GM21619 (cell line): Measurements from ENCODE around the gene CHMP3.

Experiments used
- ATAC-seq: cut with Tn5 transposase; IDR thresholded peaks from one replicate; pipeline ENCODE4 v1.9.1; 2021; ENCODE audit not compliant: unreplicated experiment

Gene CHMP3

DNA sequence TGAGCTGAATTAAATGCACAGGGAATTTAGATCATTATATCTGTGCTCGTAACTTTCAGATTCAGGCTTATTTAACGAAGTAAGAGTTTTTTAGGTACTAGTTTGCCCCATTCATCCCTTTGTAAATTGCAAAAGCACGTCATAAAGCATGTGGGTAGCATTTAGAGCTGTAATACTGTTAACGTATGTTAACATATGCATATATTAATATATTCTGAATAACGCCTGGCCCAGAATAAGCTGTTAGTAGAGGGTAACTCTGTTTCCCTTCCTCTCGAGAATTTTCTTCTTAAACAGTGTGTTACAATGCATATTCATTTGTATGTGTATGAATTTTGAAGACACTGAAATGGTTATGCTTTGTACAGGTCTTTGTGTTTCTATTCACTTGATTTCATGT, 91.6 kb downstream of the CHMP3 start:
- ATAC-seq = no peak

DNA sequence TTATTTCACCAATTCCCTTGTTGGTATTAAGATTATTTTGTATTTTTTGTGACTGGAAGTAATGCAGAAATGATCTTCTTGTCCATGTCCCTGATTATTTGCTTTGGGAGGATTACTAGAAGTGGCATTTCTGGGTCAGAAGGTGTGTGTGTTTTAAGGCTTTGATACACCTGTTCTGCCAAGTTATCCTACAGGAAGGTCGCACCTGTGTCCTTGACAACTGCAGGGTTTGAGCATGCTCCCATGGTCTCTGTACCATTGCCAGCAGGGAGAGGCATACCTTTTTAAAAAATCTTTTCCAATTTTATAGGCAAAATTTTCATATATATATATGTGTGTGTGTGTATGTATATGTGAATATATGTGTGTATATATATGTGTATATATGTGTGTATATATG, 92.4 kb downstream of the CHMP3 start:
- ATAC-seq = no peak

DNA sequence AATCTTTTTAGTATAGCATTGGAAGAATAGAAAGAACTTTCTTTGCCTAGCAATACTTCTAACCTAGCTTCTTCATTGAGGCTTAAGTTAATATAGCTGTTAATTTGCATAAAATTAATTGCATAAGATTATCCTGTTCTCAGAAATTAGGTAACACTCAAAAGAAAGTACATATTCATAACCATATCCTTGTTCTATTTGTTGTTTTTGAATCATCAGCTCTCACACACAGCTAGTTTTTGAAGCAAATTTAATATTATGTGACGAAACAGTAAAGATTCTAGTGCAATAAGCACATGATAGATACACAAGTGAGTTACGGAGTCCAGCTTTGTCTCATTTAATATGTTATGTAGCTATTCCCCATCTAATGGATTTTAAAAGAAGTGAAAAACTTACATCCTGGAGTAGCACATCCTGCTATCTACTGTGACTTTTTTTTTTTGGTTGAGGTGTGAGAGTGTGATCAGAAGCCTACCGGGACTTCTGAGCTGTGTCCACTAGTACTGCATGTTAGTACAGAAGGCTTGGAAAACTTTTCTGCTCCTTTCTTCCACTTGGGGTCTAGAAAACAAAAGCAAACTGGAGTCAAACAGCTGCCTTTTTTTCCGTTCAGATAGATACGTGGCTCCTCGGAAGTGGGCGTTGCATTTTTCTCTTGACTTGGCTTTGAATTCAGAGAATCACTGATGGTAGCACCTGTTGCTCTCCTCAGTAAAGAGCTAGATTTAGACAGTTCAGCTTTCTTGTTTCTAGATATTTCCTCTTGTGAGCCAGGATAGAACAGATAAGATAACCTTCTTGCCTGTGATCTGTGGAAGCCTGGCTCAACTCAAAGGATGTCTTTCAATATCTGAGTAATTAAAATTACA, 94.8 kb downstream of the CHMP3 start:
- ATAC-seq = no peak

DNA sequence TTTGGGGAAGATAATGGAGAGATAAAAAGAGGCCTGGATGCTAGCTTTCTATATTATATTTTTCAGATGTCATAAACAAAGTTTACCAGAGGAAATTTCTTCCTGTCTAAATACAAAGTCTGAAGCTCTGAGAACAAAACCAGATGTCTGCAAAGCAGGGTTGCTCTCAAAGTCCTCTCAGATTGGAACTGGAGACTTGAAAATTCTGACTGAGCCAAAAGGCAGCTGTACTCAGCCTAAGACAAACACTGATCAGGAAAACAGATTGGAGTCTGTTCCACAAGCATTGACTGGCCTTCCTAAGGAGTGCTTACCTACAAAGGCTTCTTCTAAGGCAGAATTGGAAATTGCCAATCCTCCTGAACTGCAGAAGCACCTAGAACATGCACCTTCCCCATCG, 96.9 kb downstream of the CHMP3 start:
- no peak for ATAC-seq

DNA sequence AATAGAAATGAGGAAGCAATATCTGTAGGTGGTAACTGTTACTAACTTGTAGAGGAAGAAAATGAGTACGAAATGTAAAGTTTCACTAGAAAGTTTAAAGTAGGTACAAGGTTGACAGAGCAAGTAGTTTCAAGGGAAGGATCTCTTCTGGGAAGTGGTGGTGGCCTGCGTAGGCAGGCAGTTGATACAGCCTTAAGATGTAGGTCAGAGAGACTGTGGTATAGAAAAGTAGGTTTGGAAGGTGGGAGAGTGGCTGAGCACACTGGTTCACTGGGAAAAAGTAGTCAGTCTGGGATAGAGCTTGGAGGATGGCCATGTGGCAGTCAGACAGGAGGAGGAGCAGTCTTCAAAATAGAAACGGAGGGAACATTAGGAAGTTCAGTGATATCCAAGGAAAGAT, 98.6 kb downstream of the CHMP3 start:
- ATAC-seq = no peak

DNA sequence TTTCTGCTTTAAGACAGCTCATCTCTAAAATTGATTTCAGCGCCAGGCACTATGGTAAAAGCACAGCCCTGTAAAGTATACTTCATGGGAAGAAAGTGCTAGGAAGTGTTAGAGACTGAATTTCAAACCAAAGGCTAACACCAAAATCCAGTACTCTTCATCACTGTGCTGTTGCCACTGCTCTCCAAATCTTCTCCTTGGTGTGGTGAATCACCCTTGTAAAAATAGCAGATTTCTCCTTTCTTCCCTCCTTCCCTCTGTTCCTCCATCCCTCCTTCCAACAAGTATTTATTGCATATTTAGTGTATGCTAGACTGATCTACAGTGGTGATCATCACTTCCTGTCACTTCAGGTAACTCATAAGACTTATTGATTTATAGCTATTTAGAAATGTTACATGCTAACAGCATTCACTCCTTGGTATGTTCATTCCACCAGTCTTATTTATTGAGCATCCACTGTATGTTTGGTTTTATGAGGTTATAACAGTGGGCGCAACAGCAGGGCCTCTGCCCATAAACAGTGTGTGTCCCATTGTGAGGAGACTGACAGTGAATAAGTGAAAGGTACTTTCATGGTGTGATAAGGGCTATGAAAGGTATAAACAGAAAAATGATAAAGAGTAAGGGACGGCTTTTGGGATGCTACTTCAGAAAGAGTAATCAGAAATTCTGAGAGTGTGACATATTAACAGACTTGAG, 102.0 kb downstream of the CHMP3 start:
- ATAC-seq = no peak

DNA sequence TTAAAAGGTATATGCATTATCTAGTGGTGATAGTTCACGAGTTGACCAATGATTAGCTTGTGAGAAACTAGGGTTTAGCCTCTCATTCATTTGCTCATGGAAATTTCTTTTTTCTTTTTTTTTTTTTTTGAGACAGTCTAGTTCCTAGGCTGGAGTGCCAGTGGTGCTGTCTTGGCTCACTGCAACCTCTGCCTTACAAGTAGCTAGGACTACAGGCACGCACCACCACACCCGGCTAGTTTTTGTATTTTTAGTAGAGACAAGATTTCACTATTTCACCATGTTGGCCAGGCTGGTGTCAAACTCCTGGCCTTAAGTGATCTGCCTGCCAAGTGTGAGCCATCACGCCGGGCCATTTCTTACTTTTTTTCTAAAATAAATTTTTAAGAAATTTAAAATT, 108.1 kb downstream of the CHMP3 start:
- no peak for ATAC-seq

DNA sequence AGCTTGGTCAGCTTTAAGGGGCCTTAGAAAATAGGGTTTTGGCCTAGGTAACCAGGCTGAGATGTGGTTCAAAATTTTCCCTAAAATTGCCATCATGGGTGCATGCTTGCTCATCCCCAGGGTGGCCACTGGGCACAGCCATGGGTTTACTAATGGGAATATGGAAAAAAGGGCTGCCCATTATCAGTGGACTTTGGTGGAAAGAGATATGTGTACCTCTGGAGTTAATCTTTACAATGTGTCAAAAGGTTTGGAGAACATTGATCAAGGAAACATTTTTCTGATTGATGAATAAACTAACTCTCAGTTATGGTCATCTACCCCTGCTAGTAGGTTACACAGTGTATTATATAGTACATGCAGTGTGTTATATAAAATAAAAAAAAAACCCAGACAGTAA, 109.0 kb downstream of the CHMP3 start:
- ATAC-seq = no peak

DNA sequence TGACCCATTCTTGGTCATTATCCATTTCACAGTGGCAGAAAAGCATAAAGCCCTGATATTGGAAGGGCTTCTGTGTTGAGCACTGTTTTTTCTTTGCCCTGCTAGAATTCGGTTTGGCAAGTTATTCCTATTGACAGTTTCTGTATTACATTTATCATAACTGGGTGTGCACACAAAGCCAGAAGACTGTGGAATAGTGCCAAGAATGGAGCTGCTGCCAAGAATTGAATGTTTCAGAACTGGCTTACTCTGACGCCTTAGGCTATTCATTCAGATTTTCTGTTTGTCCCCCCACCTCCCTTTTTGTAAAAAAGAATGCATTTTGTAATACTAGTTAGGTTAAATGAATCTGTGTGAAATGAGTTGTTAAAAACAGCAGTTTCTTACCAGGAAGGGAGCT, 109.4 kb downstream of the CHMP3 start:
- ATAC-seq = no peak
